Fibroblast of skin of right biceps (primary cell): ENCODE measurements around the gene ISX.

Experiments used
- DNase-seq: peaks from one replicate; pipeline ENCODE4 v3.0.0-alpha.2; 2013

Gene ISX

GRCh38 chr22:35053060-35053835, 12.7 kb upstream of the ISX start:
- no peak for DNase-seq

- DNase-seq: no peak
These were observed 11.9 kb upstream of the ISX start for GRCh38 chr22:35054064-35054463.

- no peak for DNase-seq
These were observed 9.5 kb upstream of the ISX start for GRCh38 chr22:35056486-35056885.

GRCh38 chr22:35057155-35057554, 8.8 kb upstream of the ISX start:
- no peak for DNase-seq

GRCh38 chr22:35059632-35060031, 6.3 kb upstream of the ISX start:
- no peak for DNase-seq

- DNase-seq: peak; percentile 2
These were observed 1.3 kb upstream of the ISX start for GRCh38 chr22:35064664-35065063.

- no peak for DNase-seq
These were observed 775 bp upstream of the ISX start for GRCh38 chr22:35065183-35065582.

GRCh38 chr22:35066768-35067167, 810 bp downstream of the ISX start:
- DNase-seq: no peak

- no peak for DNase-seq
These were observed 3.6 kb downstream of the ISX start for GRCh38 chr22:35069541-35069940.

- DNase-seq: no peak
These were observed 4.6 kb downstream of the ISX start for GRCh38 chr22:35070451-35071093.

- DNase-seq: no peak
These were observed 5.8 kb downstream of the ISX start for GRCh38 chr22:35071784-35072183.

- DNase-seq: peak; percentile 28
These were observed 7.0 kb downstream of the ISX start for GRCh38 chr22:35072925-35073324.

- DNase-seq: no peak
These were observed 8.6 kb downstream of the ISX start for GRCh38 chr22:35074583-35074982.

- DNase-seq: no peak
These were observed 10.7 kb downstream of the ISX start for GRCh38 chr22:35076630-35077029.

GRCh38 chr22:35085621-35086020, 19.7 kb downstream of the ISX start:
- no peak for DNase-seq

- DNase-seq: no peak
These were observed 23.2 kb downstream of the ISX start for GRCh38 chr22:35089139-35089538.

GRCh38 chr22:35092406-35092805, 26.4 kb downstream of the ISX start:
- DNase-seq: no peak

GRCh38 chr22:35098921-35099320, 33.0 kb downstream of the ISX start:
- DNase-seq: no peak

GRCh38 chr22:35099883-35100282, 33.9 kb downstream of the ISX start:
- no peak for DNase-seq

- peak; percentile 51 for DNase-seq
These were observed 36.7 kb downstream of the ISX start for GRCh38 chr22:35102663-35103062.

- no peak for DNase-seq
These were observed 37.8 kb downstream of the ISX start for GRCh38 chr22:35103761-35104160.

GRCh38 chr22:35104491-35104890, 38.5 kb downstream of the ISX start:
- DNase-seq: no peak

- no peak for DNase-seq
These were observed 43.7 kb downstream of the ISX start for GRCh38 chr22:35109616-35110015.

- no peak for DNase-seq
These were observed 45.3 kb downstream of the ISX start for GRCh38 chr22:35111244-35111643.

- no peak for DNase-seq
These were observed 47.4 kb downstream of the ISX start for GRCh38 chr22:35113341-35113740.
